Liver (tissue), 9 donors: ENCODE results near the gene SMOC2. TPM values are rescaled to one million over a fixed set of nuclear protein-coding genes. Genes with fewer than 3 reads are reported as not detected.

Experiments
- DNase-seq: peaks from one replicate; pipeline ENCODE4 v3.0.0-alpha.2; 2017; ENCODE audit warnings: low spot score
- H3K27ac ChIP-seq, 2 donors: one replicate each; pipeline ENCODE4 v1.7.0; 2013; ENCODE audit warnings: inconsistent platforms in 2 of 2, low read length in 2 of 2, control low read depth in 1 of 2, low read depth in 1 of 2, mild to moderate bottlenecking in 1 of 2
- H3K27me3 ChIP-seq, 4 donors: one replicate each; pipeline versions ENCODE4 v1.6.1 to v1.7.0; 2013; ENCODE audit warnings: low read length in 3 of 4, inconsistent platforms in 1 of 4, mild to moderate bottlenecking in 1 of 4, moderate library complexity in 1 of 4; ENCODE audit not compliant: control insufficient read depth in 4 of 4, insufficient read depth in 4 of 4
- H3K36me3 ChIP-seq, 4 donors: one replicate each; pipeline versions ENCODE4 v1.6.1 to v1.7.0; 2013; ENCODE audit warnings: low read length in 3 of 4, mild to moderate bottlenecking in 3 of 4, low read depth in 1 of 4, moderate library complexity in 1 of 4; ENCODE audit not compliant: control insufficient read depth in 4 of 4, insufficient read depth in 3 of 4
- H3K4me1 ChIP-seq, 4 donors: one replicate each; pipeline versions ENCODE4 v1.6.1 to v1.7.0; 2013; ENCODE audit warnings: low read length in 3 of 4, mild to moderate bottlenecking in 3 of 4, moderate library complexity in 1 of 4; ENCODE audit not compliant: control insufficient read depth in 4 of 4, insufficient read depth in 4 of 4
- H3K4me3 ChIP-seq, 3 donors: one replicate each; pipeline versions ENCODE4 v1.6.1 to v1.7.0; 2013; ENCODE audit warnings: low read length in 3 of 3, control low read depth in 1 of 3, low read depth in 1 of 3, mild to moderate bottlenecking in 1 of 3
- H3K9ac ChIP-seq, 2 donors: one replicate each; pipeline ENCODE4 v1.7.0; 2013; ENCODE audit warnings: low read length in 2 of 2, mild to moderate bottlenecking in 2 of 2, moderate library complexity in 2 of 2, control low read depth in 1 of 2, low read depth in 1 of 2
- H3K9me3 ChIP-seq, 4 donors: one replicate each; pipeline versions ENCODE4 v1.6.1 to v1.7.0; 2013; ENCODE audit warnings: low read length in 3 of 4; ENCODE audit not compliant: control insufficient read depth in 4 of 4
- ATF3 ChIP-seq: IDR thresholded peaks from 2 replicates; pipeline ENCODE4 v1.6.1; 2016; ENCODE audit warnings: antibody characterized with exemption
- CTCF ChIP-seq: fragments of 150-350 bp; IDR thresholded peaks from 2 replicates; pipeline ENCODE4 v1.5.1; 2017; ENCODE audit warnings: improper control_type of control experiment, low read depth, low read length; ENCODE audit not compliant: missing input control
- EGR1 ChIP-seq, 2 donors: IDR thresholded peaks; 2 replicates each; pipeline ENCODE4 v1.6.1; 2016 to 2018; ENCODE audit warnings: antibody characterized with exemption in 2 of 2, low read depth in 2 of 2
- FOXA1 ChIP-seq: IDR thresholded peaks from 2 replicates; pipeline ENCODE4 v1.6.1; 2016; ENCODE audit warnings: antibody characterized with exemption
- FOXA2 ChIP-seq: IDR thresholded peaks from 2 replicates; pipeline ENCODE4 v1.6.1; 2016; ENCODE audit warnings: antibody characterized with exemption
- GABPA ChIP-seq, 2 donors: IDR thresholded peaks in 1 of 2; conservative IDR thresholded peaks in 1 of 2; 2 replicates each; pipeline ENCODE4 v1.6.1; 2016; ENCODE audit warnings: antibody characterized with exemption in 2 of 2, mild to moderate bottlenecking in 1 of 2, moderate library complexity in 1 of 2
- HNF4A ChIP-seq, 2 donors: conservative IDR thresholded peaks; 2 replicates each; pipeline ENCODE4 v1.6.1; 2016; ENCODE audit warnings: antibody characterized with exemption in 2 of 2, mild to moderate bottlenecking in 2 of 2
- HNF4G ChIP-seq: IDR thresholded peaks from 2 replicates; pipeline ENCODE4 v1.6.1; 2016; ENCODE audit warnings: antibody characterized with exemption
- JUND ChIP-seq, 2 donors: IDR thresholded peaks; 2 replicates each; pipeline ENCODE4 v1.6.1; 2016; ENCODE audit warnings: antibody characterized with exemption in 2 of 2
- MAX ChIP-seq: IDR thresholded peaks from 2 replicates; pipeline ENCODE4 v1.6.1; 2016; ENCODE audit warnings: antibody characterized with exemption
- NR2F2 ChIP-seq: IDR thresholded peaks from 2 replicates; pipeline ENCODE4 v1.6.1; 2016; ENCODE audit warnings: antibody characterized with exemption
- RAD21 ChIP-seq, 2 donors: IDR thresholded peaks; 2 replicates each; pipeline ENCODE4 v1.6.1; 2016; ENCODE audit warnings: antibody characterized with exemption in 2 of 2, mild to moderate bottlenecking in 2 of 2
- REST ChIP-seq: IDR thresholded peaks from 2 replicates; pipeline ENCODE4 v1.6.1; 2016; ENCODE audit warnings: antibody characterized with exemption, mild to moderate bottlenecking
- RXRA ChIP-seq, 2 donors: IDR thresholded peaks; 2 replicates each; pipeline ENCODE4 v1.6.1; 2017 to 2018; ENCODE audit warnings: antibody characterized with exemption in 2 of 2, mild to moderate bottlenecking in 1 of 2
- SP1 ChIP-seq: IDR thresholded peaks from 2 replicates; pipeline ENCODE4 v1.6.1; 2018; ENCODE audit warnings: antibody characterized with exemption, mild to moderate bottlenecking
- TAF1 ChIP-seq: conservative IDR thresholded peaks from 2 replicates; pipeline ENCODE4 v1.6.1; 2016; ENCODE audit warnings: antibody characterized with exemption, mild to moderate bottlenecking
- YY1 ChIP-seq: IDR thresholded peaks from 2 replicates; pipeline ENCODE4 v1.6.1; 2016; ENCODE audit warnings: antibody characterized with exemption, mild to moderate bottlenecking
- ZBTB33 ChIP-seq: IDR thresholded peaks from 2 replicates; pipeline ENCODE4 v1.6.1; 2016; ENCODE audit warnings: antibody characterized with exemption
- WGBS: extraction: QIAGEN DNeasy Blood & Tissue Kit; methylation state at CpG from one replicate; pipeline ENCODE4 v1.1.7; 2013; 5-methylcytosine and 5-hydroxymethylcytosine counted together
- polyA plus RNA-seq, 2 donors: library from polyadenylated mRNA; stranded (reverse) in 1 of 2; unstranded in 1 of 2; fragments of 200-250 nt in 1 of 2; fragments of >200 nt in 1 of 2; fragmentation: Nextera tagmentation in 1 of 2; extraction: Ambion mirVana in 1 of 2; gene quantifications; one replicate each; pipeline versions ENCODE4 v1.2.1 to v1.2.3, GENCODE V29; 2013 to 2015
- total RNA-seq, 2 donors: library from RNA; depleted of rRNA; stranded (reverse); fragments of >200 nt; gene quantifications; one replicate each; pipeline ENCODE4 v1.2.3, GENCODE V29; 2014
- donor health status: healthy.
- donor health status: healthy.
- donor health status: healthy.
- donor health status: healthy.
- donor health status: healthy.

Gene SMOC2
- total and polyA plus RNA-seq, 4 donors: 0.23 to 1.9 (median 1.1) TPM

GRCh38 chr6:168585441-168585840 lies 144.5 kb downstream of the SMOC2 start (continued):
- TF ChIP-seq CTCF (no peak), FOXA2 (no peak), HNF4G (no peak), ATF3 (no peak), RAD21 (IDR thresholded peaks at IDR 0.05) (no peak), ZBTB33 (no peak)

- WGBS: 94% methylated on average over 2 of the region's 2 CpGs
These were observed 148.3 kb downstream of the SMOC2 start for GRCh38 chr6:168589275-168589674.

More at GRCh38 chr6:168589275-168589674, 148.3 kb downstream of the SMOC2 start:
- no peak overlapping the region for H3K27ac ChIP-seq
- TF ChIP-seq FOXA2: no peak
- TF ChIP-seq RXRA (IDR thresholded peaks at IDR 0.05): no peak
- no peak for TF ChIP-seq ATF3
- TF ChIP-seq NR2F2: no peak
- TF ChIP-seq REST: no peak
- no peak for TF ChIP-seq ZBTB33
- TF ChIP-seq HNF4A (conservative IDR thresholded peaks at IDR 0.05): no peak
- TF ChIP-seq FOXA1: no peak
- TF ChIP-seq GABPA (IDR thresholded peaks at IDR 0.05 in 1 of 2, conservative IDR thresholded peaks at IDR 0.05 in 1 of 2): no peak
- TF ChIP-seq JUND (IDR thresholded peaks at IDR 0.05): no peak
- no peak for TF ChIP-seq TAF1
- TF ChIP-seq EGR1 (IDR thresholded peaks at IDR 0.05; ENCODE audit: low read depth in 2 of 2): no peak
- no peak for TF ChIP-seq CTCF
- no peak for TF ChIP-seq HNF4G
- TF ChIP-seq MAX: no peak
- TF ChIP-seq RAD21 (IDR thresholded peaks at IDR 0.05): no peak
- no peak for TF ChIP-seq SP1
- TF ChIP-seq YY1: no peak
- H3K27me3 ChIP-seq: peaks cover 0 to 3% (median 0%) of the 10 kb centered on the region in 4 donors
- no peak overlapping the region for H3K9ac ChIP-seq
- H3K36me3 ChIP-seq: no peaks in the 10 kb centered on the region
- H3K4me1 ChIP-seq: no peaks in the 10 kb centered on the region
- no peak for DNase-seq
- H3K9me3 ChIP-seq: no peaks in the 10 kb centered on the region
- no peak overlapping the region for H3K4me3 ChIP-seq
